Measurements from ENCODE around the gene DPPA5. TPM values are rescaled to one million over a fixed set of nuclear protein-coding genes. Genes with fewer than 3 reads are reported as not detected.
"Not testable (repeated sequence)": the region's sequence is repeated elsewhere in the genome, so short reads cannot be mapped to it uniquely, and the experiment has no call there.

Gene DPPA5
- total and polyA plus RNA-seq, 2 of the 13 experiments (the other 11 are each of a cell fraction or from before 2014, with no cell fraction given) = not detected

DNA sequence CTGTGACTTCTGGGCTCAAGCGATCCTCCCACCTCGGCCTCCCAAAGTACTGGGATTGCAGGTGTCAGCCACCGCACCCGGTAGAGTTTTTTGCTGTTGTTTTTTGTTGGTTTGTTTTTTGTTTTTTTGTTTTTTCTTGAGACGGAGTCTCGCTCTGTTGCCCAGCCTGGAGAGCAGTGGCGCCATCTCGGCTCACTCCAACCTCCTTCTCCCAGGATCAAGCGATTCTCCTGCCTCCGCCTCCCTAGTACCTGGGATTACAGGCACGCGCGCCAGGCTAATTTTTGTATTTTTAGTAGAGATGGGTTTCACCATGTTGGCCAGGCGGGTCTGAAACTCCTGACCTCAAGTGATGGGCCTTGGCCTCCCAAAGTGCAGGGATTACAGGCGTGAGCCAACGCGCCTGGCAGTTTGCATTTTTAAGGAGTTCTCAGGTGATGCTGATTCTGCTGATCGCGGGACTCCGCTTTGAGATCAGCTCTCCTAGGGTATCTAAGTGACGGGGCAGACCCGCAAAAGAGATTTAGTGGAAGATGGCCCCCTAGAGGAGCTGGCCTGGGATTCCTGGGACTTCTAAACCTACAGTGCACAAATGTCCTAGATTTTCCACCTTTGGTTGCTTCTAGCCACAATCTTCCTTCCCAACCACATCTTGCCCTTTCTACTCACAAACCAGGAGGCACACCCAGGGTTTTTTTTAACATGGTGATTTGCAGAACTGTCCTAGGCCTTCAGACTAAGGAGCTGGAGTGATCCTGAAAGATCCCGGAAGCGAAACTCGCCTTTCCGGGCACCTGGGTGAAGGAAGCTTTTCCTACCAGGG is 45.2 kb downstream of the DPPA5 start:
- no peak for ATAC-seq
- Histone ChIP-seq H3K27me3 (ENCODE audit: control insufficient read depth in 1 of 2, insufficient read depth in 2 of 2, low read length in 2 of 2) (peaks cover 0 to 13% of the 10 kb centered on the region in 2 experiments; a peak in 3 of 5 replicates), H3K79me2 (ENCODE audit: insufficient read depth, low read length) (no peaks in the 10 kb centered on the region), H3K4me2 (ENCODE audit: low read depth, low read length) (no peak overlapping the region), H2AFZ (ENCODE audit: low read length) (no peak overlapping the region), H3K4me3 (replicated peaks in 1 of 3; ENCODE audit: insufficient read depth in 1 of 3, low read depth in 2 of 3, low read length in 3 of 3) (no peak overlapping the region), H3K9ac (ENCODE audit: insufficient read depth, low read depth, low read length) (no peak overlapping the region), H3K4me1 (ENCODE audit: insufficient read depth, low read length) (no peaks in the 10 kb centered on the region), H3K27ac (ENCODE audit: extremely low read length, insufficient read depth, low read length) (no peak overlapping the region), H3K9me3 (ENCODE audit: low read length) (no peaks in the 10 kb centered on the region), H4K20me1 (ENCODE audit: insufficient read depth, low read length) (no peaks in the 10 kb centered on the region), H3K36me3 (replicated peaks in 1 of 2; ENCODE audit: control insufficient read depth in 1 of 2, insufficient read depth in 2 of 2, low read length in 2 of 2) (no peaks in the 10 kb centered on the region)
- ChIA-PET POLR2A (no interaction called here), CTCF (ENCODE audit: low intra/inter-chr PET ratio, low total read pairs) (no interaction called here)
- DNase-seq (ENCODE audit: low spot score) = no peak
- TF ChIP-seq SUZ12 (IDR thresholded peaks at IDR 0.05; ENCODE audit: low read depth, low read length) = no peak
- TF ChIP-seq SETDB1 (CRISPR knock-in tag; IDR thresholded peaks at IDR 0.05; ENCODE audit: borderline replicate concordance) = no peak
- TF ChIP-seq AHR (CRISPR knock-in tag; IDR thresholded peaks at IDR 0.05) = no peak
- TF ChIP-seq ZFP36 (IDR thresholded peaks at IDR 0.05; ENCODE audit: borderline replicate concordance, low read depth, low read length, partially characterized antibody) = no peak
- no peak for TF ChIP-seq GATA4 (IDR thresholded peaks at IDR 0.05; ENCODE audit: borderline replicate concordance, low read depth)
- TF ChIP-seq, protein P1, sequence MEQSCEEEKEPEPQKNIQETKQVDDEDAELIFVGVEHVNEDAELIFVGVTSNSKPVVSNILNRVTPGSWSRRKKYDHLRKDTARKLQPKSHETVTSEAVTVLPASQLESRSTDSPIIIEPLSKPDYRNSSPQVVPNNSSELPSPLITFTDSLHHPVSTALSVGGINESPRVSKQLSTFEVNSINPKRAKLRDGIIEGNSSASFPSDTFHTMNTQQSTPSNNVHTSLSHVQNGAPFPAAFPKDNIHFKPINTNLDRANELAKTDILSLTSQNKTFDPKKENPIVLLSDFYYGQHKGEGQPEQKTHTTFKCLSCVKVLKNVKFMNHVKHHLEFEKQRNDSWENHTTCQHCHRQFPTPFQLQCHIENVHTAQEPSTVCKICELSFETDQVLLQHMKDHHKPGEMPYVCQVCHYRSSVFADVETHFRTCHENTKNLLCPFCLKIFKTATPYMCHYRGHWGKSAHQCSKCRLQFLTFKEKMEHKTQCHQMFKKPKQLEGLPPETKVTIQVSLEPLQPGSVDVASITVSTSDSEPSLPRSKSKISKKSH (CRISPR knock-in tag; IDR thresholded peaks at IDR 0.05; ENCODE audit: borderline replicate concordance) = no peak
- 70% methylated on average over 23 of the region's 26 CpGs for WGBS (ENCODE audit: low lambda C conversion rate)
- FAIRE-seq = no peak
- in situ Hi-C loops (cut with HindIII; ENCODE audit: extremely low pct_ligation_motif_present, low pct_unique_long_range_greater_than_20kb) = no loop called here
- no TSS peak for BruUV-seq (replicated peaks)
- intact Hi-C loops (cut with micrococcal nuclease; ENCODE audit: unreplicated experiment) = no loop called here

DNA sequence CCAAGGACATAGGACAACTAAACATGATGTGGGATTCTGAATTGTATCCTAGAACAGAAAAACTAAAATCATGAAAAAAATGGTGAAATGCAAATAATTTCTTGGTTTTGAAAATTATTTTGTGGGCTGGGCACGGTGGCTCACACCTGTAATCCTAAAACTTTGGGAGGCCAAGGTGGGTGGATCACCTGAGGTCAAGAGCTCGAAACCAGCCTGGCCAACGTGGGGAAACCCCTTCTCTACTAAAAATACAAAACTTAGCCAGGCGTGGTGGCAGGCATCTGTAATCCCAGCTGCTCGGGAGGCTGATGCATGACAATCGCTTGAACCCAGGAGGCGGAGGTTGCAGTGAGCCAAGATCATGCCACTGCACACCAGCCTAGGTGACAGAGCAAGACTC is 50.3 kb downstream of the DPPA5 start:
- H3K27ac ChIP-seq (ENCODE audit: extremely low read length, insufficient read depth, low read length); H3K4me1 ChIP-seq (ENCODE audit: insufficient read depth, low read length); H3K4me2 ChIP-seq (ENCODE audit: low read depth, low read length); BruUV-seq (replicated peaks); CTCF ChIA-PET (ENCODE audit: low intra/inter-chr PET ratio, low total read pairs); H3K36me3 ChIP-seq (replicated peaks in 1 of 2; ENCODE audit: control insufficient read depth in 1 of 2, insufficient read depth in 2 of 2, low read length in 2 of 2); ATAC-seq; H3K4me3 ChIP-seq (replicated peaks in 1 of 3; ENCODE audit: insufficient read depth in 1 of 3, low read depth in 2 of 3, low read length in 3 of 3); H2AFZ ChIP-seq (ENCODE audit: low read length); intact Hi-C loops (cut with micrococcal nuclease; ENCODE audit: unreplicated experiment); H3K27me3 ChIP-seq (ENCODE audit: control insufficient read depth in 1 of 2, insufficient read depth in 2 of 2, low read length in 2 of 2); in situ Hi-C loops (cut with HindIII; ENCODE audit: extremely low pct_ligation_motif_present, low pct_unique_long_range_greater_than_20kb); H3K79me2 ChIP-seq (ENCODE audit: insufficient read depth, low read length); FAIRE-seq; H4K20me1 ChIP-seq (ENCODE audit: insufficient read depth, low read length); POLR2A ChIA-PET; DNase-seq (ENCODE audit: low spot score); H3K9me3 ChIP-seq (ENCODE audit: low read length); H3K9ac ChIP-seq (ENCODE audit: insufficient read depth, low read depth, low read length): not testable (repeated sequence)
- 8% methylated on average over 7 of the region's 7 CpGs for WGBS (ENCODE audit: low lambda C conversion rate)

Small RNA genes within 50 kb of the gene (small RNA-seq; reads per million reads assigned to genes)
- gene RPL39P3 (ENCODE audit: insufficient read depth in 2 of 3, insufficient read length in 3 of 3, low read depth in 2 of 3, low replicate concordance in 1 of 3) = 0 reads per million in 3 experiments

Other genes with a start within 250 kb of the DPPA5 start
- not detected in 2 replicates for gene KHDC1L, start 128.8 kb downstream of the DPPA5 start, total RNA-seq (2016; rRNA removed; fragmentation: Illumina TruSeq; extraction: Trizol)
- not detected in 2 replicates for gene KHDC1L, start 128.8 kb downstream of the DPPA5 start, polyA plus RNA-seq (2011; rRNA removed)
- not detected in 2 replicates for gene KHDC1, start 91.1 kb downstream of the DPPA5 start, total RNA-seq (2016; rRNA removed; fragmentation: Illumina TruSeq; extraction: Trizol)
- gene KHDC1, start 91.1 kb downstream of the DPPA5 start, polyA plus RNA-seq (2011; rRNA removed) = not detected in 2 replicates
- not detected in 2 replicates for gene KHDC3L, start 8.4 kb upstream of the DPPA5 start, total RNA-seq (2016; rRNA removed; fragmentation: Illumina TruSeq; extraction: Trizol)
- gene KHDC3L, start 8.4 kb upstream of the DPPA5 start, polyA plus RNA-seq (2011; rRNA removed) = not detected in 2 replicates
- not detected in 2 replicates for gene OOEP, start 15.6 kb upstream of the DPPA5 start, total RNA-seq (2016; rRNA removed; fragmentation: Illumina TruSeq; extraction: Trizol)
- gene OOEP, start 15.6 kb upstream of the DPPA5 start, polyA plus RNA-seq (2011; rRNA removed) = not detected in 2 replicates
- gene DDX43, start 40.6 kb upstream of the DPPA5 start, total RNA-seq (2016; rRNA removed; fragmentation: Illumina TruSeq; extraction: Trizol) = not detected in 2 replicates
- gene DDX43, start 40.6 kb upstream of the DPPA5 start, polyA plus RNA-seq (2011; rRNA removed) = not detected in 2 replicates
- gene CGAS, start 98.0 kb upstream of the DPPA5 start, total RNA-seq (2016; rRNA removed; fragmentation: Illumina TruSeq; extraction: Trizol) = 0.07 TPM in 1 of 2 replicates, not detected in the other
- 0.03 and 0.04 TPM in 2 replicates for gene CGAS, start 98.0 kb upstream of the DPPA5 start, polyA plus RNA-seq (2011; rRNA removed)
- 31.9 and 45.3 TPM in 2 replicates for gene MTO1, start 107.5 kb upstream of the DPPA5 start, total RNA-seq (2016; rRNA removed; fragmentation: Illumina TruSeq; extraction: Trizol)
- gene MTO1, start 107.5 kb upstream of the DPPA5 start, polyA plus RNA-seq (2011; rRNA removed) = 20.1 and 21.1 TPM in 2 replicates
- gene EEF1A1, start 166.8 kb upstream of the DPPA5 start, total RNA-seq (2016; rRNA removed; fragmentation: Illumina TruSeq; extraction: Trizol) = 13,726 and 19,145 TPM in 2 replicates
- gene EEF1A1, start 166.8 kb upstream of the DPPA5 start, polyA plus RNA-seq (2011; rRNA removed) = 14,480 and 17,172 TPM in 2 replicates

All from HepG2 (cell line).